GM12872 (cell line): ENCODE data around the gene LRRC7.
A peak's percentile ranks its signal among the peaks of the same experiment; 100 is the strongest.

Source experiments
- TF ChIP-seq, protein P1 (sequence below): IDR thresholded peaks from 3 replicates; pipeline ENCODE4 v1.5.1; 2011; ENCODE audit warnings: low read depth, mild to moderate bottlenecking, low read length, moderate library complexity; ENCODE audit not compliant: insufficient read depth

Gene LRRC7

DNA sequence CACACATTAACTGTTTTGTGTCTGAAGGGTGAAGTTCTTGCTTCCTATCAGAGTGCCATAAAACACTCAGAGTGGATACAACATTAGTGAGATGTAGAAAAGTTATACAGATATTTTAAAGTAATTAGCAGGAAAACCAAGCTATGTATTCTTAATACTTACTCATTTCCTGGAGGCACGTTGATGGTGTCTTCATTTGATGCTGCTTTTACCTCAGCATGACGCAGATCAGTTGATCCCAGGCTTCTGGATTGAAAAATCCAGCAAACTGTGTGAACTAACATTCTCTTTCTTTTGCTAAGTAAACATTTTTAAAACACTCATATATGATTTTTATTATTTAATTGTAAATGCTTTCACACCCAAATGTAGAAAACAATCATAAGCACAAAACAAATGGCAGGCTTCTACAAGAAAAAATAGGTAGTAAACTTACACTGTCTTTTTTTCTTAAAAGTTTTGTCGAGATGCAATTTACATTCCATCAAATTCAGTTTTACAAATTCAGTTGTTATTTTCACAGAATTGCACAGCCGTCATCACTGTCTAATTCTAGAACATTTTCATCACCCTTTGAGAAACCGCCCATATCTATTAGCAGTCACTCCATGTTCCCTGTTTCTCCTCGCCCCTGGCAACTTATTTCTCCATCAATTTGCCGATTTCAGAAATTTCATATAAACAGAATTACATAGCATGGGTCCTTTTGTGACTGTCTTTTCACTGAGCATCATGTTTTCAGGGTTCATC is 198.9 kb downstream of the LRRC7 start:
- TF ChIP-seq, protein P1, sequence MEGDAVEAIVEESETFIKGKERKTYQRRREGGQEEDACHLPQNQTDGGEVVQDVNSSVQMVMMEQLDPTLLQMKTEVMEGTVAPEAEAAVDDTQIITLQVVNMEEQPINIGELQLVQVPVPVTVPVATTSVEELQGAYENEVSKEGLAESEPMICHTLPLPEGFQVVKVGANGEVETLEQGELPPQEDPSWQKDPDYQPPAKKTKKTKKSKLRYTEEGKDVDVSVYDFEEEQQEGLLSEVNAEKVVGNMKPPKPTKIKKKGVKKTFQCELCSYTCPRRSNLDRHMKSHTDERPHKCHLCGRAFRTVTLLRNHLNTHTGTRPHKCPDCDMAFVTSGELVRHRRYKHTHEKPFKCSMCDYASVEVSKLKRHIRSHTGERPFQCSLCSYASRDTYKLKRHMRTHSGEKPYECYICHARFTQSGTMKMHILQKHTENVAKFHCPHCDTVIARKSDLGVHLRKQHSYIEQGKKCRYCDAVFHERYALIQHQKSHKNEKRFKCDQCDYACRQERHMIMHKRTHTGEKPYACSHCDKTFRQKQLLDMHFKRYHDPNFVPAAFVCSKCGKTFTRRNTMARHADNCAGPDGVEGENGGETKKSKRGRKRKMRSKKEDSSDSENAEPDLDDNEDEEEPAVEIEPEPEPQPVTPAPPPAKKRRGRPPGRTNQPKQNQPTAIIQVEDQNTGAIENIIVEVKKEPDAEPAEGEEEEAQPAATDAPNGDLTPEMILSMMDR = no peak

DNA sequence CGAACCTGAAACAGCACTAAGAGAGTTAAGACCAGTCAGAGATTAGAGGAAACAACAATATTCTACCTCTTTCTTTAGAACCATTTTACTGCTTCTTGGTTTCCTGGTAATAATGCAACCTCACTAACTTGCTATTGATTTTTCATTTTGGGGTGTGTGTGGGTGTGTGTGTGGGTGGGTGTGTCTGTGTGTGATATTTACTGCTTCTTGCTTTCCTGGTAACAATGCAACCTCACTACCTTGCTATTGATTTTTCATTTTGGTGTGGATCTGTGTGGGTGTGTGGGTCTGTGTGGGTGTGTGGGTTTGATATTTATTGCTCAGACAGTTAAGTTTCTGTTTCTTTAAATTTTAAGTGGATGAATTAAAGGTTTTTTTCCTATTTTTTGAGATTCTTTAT is 208.8 kb downstream of the LRRC7 start:
- TF ChIP-seq, protein P1 = no peak

DNA sequence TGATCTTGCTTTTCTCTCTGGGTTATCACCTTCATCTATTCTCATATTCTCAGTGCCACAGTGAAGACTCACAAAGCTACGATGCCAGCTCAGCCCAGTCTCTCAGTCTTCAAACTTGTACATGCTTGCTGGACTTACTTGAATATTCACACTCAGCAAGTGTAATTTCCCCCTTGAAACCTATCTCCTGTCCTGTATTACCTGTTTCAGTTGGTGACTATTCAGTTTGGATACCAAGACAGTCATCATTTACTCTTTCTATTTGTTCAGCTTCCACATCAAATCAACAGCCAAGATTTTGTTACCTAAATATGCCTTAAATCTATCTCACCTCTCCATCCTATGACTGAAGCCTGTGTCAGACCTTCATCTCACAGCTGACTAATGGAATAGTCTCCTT is 209.7 kb downstream of the LRRC7 start:
- TF ChIP-seq, protein P1 = no peak

DNA sequence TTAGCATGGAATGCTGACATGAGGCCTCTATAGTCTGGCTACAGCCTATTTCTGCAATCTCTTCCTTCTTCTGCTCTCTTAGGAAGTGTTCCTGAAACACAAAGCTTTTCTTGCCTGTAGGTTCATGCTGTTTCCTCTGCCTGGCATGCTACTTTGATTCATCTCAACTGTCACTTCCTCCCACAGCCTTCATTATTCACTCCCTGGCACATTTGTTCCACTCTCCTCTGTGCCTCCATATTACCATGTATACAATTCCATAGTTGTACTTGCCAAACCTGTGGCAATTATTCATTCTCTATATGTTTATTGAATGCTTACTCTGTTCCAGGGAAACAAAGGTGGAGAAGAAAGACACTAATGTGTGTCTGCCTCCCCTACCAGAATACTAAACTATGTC is 210.2 kb downstream of the LRRC7 start:
- TF ChIP-seq, protein P1 = no peak

DNA sequence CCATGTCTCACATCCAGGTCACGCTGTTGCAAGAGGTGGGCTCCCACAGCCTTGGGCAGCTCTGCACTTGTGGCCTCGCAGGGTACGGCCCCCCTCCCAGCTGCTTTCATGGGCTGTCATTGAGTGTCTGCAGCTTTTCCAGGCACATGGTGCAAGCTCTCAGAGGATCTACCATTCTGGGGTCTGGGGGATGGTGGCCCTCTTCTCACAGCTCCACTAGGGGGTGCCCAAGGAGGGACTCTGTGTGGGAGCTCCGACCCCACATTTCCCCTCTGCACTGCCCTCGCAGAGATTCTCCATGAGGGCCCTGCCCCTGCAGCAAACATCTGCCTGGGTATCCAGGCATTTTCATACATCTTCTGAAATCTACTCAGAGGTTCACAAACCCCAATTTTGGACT is 219.4 kb downstream of the LRRC7 start:
- TF ChIP-seq, protein P1 = peak; percentile 25; the same call in 1 of the 3 replicates

DNA sequence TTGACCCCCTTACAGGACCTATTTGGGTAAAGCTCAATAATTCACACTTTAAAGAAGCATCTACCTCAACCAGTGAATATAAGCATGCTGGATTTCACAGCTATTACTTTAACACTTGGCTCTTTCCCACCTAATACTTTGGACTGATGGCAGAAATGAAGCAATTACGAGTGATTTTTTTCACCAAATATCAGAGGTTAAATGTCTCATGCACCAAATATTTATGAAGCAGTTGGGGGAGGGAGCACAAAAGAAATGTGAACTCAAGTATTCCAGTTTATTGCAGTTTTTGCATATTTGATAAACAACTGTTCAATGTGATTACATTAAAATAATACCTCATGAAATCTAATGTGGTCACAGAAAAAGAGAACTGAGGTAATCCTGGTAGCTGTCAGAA is 223.6 kb downstream of the LRRC7 start:
- TF ChIP-seq, protein P1 = no peak

DNA sequence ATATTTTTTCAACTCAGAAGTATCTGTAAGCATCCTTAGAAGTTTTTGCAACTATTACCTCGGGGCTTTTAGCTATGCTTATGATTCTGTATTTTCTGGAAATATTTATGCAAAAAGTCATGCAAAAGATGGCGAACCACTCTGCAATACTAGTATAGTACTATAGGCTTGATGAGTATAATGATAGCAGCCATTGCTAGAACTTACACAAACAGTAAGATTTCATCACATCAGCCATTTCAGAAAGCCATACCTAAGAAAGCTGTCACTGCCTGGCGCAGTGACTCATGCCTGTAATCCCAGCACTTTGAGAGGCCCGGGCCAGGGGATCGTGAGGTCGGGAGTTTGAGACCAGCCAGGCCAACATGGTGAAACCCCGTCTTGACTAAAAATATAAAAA is 227.1 kb downstream of the LRRC7 start:
- TF ChIP-seq, protein P1 = no peak
